HG03565 (cell line): Measurements from ENCODE around the gene DNLZ.
"Not testable (repeated sequence)": the region's sequence is repeated elsewhere in the genome, so short reads cannot be mapped to it uniquely, and the experiment has no call there.

Source experiments
- ATAC-seq: cut with Tn5 transposase; IDR thresholded peaks from one replicate; pipeline ENCODE4 v1.9.1; 2021; ENCODE audit warnings: mild to moderate bottlenecking, moderate library complexity; ENCODE audit not compliant: unreplicated experiment

Gene DNLZ

DNA sequence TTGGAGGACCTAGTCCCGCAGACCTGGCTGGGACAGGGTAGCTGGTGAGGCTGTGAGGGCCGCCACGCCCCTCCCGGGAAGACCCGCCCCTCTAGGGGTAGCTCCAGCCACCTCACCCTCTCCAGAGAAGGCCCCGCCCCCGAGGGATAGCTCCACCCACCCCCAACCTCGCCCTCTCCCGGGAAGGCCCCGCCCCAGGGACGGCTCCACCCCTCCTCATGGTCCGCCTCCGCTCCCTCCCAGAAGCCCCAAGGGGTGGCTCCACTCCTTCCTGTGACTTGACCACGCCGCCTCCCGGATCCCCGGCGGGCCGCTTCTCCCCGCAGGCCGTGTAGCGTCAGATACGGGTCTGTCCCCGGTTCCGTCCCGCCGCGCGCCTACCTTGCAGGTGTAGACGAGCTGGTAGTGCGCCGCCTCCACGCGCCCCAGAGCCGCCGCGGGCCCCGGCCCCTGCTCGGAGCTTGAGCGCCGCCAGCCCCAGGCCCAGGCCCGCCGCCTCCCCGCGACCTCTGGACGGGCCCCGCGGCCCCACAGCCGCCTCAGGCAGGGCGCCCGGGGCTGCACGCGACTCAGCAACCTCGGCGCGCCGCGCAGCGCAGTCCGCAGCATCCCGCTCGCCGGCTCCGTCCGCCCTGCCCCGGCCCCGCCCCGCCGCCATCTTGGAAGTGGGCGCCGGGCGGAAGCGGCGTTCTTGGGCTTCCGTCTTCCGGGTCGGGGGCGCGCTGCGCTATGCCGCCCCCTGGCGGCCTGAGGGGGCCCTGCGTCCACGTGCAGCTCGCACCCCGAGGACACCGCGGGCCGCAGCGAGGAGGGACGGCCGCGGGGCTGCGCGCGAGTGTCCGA is at the start of gene DNLZ:
Gene DNLZ (minus strand): TSS at position 639 of the 843 bp plus-strand sequence. CDS start 30 bp downstream, at position 609.
- ATAC-seq = peak; percentile 56

DNA sequence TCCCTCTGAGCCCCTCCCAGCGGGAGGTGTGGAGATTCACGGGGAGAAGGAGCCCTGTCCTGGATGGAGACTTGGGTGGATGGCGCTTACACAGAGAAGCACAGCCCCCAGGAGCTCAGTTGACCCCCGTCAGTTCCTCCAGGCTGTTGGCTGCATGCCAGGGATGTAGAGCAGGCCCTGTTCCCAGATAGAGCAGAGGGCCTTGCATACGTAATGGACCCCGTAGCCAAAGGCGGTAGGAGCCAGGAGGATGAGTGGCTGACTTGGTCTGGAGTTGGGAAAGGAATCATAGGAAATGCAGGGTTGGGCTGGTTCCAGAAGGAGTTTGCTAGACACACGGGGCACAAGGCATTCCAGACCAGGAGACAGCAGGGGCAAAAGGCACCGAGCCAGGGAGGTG is 49.4 kb upstream of the DNLZ start:
- ATAC-seq = no peak

DNA sequence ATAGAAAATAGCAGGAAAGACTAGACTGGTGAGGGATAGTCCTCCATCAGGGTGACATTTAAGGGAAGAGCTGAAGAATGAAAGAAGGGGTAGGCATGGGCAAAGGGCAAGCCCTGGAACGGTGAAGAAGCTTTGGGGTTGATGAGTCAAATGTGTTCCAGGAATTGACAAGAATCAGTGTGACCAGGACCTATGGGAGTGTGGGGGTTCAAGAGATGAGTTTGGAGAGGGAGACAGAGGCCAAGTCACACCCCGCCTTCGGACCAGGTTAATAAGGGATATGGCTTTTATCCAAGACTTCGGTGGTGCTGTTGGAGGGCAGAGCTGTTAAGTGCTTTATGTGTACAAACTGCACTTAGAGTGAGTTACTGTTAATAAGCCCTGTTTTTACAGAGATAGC is 47.8 kb upstream of the DNLZ start:
- no peak for ATAC-seq

DNA sequence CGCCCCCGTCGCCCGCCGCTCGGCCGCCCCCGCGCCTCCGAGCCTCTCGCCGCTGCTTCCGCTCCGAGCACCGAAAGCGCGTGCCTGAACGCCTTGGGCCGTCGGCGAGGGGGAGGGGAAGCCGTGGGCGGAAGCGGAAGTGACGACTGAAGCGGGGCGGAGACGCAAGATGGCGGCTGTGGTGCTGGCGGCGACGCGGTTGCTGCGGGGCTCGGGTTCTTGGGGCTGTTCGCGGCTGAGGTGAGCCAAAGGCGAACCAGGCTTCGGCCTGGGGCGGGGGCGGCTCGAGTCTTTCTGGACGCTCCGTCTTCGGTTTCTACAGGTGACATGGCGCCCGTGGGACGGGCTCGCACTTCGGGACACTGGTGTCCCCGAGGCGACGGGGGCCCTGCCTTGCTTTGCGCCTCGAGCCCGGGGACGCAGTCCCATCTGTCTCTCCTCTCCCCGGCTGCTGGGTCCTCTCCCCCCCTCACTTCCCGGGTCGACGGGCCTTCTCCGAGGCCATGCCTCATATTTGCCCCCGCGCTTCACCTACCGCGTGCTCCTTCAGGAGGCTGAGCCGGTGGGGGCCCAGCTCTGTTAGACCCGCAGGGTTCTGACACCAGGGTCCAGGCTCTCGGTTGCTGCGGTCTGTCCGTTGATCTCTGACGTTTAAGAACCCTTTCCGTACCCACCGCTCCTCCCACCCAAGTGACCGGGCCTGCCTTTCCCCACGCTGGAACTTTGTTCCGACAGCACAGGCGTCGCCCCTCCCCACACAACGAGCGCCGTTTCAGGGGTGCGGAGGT is 47.1 kb upstream of the DNLZ start, which contains the start of the genes ENTR1 and PMPCA:
Gene ENTR1 (minus strand): TSS at position 115 of the 788 bp plus-strand sequence. CDS start 217 bp downstream, outside the sequence.
Gene PMPCA (plus strand): TSS at position 159 of the 788 bp plus-strand sequence. CDS start 11 bp downstream, at position 170.
- peak; percentile 77 for ATAC-seq

DNA sequence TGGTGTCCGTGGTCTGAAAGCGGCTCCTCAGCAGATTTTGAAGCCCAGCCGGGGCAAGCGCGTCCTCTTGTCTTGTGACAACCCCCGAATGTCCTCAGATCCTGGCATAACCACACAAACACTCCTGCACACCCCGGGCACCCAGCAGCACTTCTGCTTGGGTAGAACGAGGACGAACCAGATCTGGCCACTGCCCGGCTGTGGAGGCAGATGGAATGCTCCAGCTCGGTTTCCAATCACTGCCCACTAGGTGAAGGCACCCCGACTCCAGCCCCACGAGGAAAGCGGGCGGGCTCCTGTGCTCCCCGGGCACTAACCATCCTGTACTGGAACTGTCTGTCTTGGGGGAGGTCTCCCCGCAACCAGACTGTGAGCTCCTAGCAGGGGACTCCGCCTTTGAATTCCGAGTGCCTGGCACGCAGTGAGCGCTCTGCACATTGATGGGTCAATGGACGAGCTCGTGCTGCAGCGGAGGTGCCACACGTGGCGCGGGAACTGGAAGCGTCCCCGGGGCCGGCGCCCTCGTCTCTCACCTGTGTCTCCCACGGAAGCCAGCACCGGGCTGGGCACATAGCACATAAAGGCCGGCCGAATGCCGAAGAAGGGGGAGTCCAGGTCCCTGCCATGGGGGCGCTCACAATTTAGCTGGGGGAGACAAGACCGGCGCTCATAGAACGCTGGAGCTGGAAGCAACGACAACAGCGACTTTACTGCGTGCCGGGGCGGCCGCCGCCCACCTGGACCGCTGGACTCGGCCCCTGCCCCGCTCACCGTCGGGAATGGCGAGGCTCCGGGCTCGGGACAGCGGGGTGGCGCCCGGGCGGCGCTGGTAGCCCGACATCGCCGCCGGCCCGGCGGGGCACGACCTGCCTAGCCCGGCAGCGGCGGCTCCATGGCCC is 46.3 kb upstream of the DNLZ start:
- ATAC-seq = peak; percentile 11

DNA sequence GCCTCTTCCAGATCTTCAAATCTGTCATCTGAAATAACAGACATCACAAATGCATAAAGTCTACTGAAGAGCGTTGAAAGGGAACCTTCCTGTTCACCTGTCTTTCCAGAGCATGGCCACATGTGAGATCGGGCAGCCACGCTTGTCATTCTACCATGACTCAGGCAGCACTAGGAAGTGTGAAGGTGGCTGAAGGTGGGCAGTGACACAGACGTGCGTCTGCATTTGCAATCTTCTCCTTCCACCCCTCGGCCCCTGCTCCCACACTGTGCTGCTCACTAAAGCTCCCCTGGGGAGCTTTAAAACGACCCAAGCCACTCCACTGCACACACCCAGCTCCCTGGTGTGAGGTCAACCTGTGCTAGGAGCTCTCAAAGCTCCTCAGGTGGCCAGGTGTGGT is 44.4 kb upstream of the DNLZ start:
- no peak for ATAC-seq

DNA sequence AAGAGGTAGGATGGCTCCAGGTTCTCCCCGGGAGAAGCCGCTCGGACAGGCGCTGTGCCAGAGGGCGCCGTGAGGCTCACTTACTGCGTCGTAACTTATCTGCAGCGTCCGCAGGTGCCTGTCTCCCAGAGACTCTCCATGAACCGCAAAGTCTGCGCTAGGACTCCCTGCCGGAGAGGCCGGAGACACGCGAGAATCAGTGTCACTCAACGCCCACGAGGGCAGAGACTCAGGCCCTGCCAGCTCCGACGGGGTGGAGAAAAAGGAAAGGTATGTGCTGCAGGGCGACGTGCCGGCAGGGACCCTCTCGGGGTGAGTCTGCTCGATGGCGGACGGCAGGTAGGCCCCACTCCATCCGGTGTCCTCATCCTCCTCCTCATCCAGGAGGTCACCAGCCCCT is 43.5 kb upstream of the DNLZ start:
- not testable (repeated sequence) for ATAC-seq

DNA sequence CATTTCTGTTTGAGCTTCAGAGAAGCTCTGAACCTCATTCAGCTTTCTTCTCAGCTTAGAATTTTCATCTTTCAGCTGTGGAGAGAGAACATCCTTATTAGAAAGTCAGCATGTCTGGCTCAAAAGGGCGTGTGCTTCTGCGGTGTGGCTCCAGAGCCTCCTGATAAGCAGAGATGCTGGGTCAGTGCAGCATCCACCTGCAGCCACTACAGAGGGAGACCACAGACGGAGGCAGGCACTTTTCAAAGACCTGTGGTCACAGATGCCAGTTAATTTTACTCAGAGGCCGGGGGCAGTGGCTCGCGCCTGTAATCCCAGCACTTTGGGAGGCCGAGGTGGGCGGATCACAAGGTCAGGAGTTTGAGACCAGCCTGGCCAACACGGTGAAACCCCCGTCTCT is 42.4 kb upstream of the DNLZ start:
- ATAC-seq = not testable (repeated sequence)

DNA sequence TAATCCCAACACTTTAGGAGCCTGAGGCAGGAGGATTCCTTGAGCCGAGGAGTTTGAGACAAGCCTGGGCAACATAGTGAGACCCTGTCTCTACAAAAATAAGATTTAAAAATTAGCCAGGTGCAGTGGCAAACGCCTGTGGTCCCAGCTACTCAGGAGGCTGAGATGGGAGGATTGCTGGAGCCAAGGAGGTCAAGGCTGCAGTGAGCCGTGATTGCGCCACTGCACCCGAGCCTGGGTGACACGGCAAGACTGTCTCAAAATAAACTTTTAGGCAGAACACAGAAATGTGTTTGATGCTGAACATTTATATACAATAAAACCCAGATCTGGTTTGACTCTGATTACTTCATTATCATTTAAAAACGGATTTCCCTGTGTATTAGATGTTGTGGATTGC is 41.9 kb upstream of the DNLZ start:
- no peak for ATAC-seq

DNA sequence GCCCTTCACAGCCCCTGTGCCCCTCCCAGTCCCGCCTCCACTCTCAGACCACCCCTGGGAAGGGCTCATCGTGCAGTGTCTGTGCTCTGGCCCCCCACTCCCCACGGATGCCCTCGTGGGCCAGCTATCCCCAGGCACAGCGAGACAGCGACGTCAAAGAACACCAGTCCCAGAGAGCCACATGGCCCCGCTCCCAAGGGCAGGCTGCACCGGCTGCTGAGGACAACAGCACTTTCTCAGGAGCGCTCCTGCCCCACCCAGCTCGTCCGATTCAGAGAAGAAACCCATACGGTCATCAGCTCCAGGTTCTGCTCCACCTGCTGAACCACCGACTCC is 41.2 kb upstream of the DNLZ start:
- no peak for ATAC-seq

DNA sequence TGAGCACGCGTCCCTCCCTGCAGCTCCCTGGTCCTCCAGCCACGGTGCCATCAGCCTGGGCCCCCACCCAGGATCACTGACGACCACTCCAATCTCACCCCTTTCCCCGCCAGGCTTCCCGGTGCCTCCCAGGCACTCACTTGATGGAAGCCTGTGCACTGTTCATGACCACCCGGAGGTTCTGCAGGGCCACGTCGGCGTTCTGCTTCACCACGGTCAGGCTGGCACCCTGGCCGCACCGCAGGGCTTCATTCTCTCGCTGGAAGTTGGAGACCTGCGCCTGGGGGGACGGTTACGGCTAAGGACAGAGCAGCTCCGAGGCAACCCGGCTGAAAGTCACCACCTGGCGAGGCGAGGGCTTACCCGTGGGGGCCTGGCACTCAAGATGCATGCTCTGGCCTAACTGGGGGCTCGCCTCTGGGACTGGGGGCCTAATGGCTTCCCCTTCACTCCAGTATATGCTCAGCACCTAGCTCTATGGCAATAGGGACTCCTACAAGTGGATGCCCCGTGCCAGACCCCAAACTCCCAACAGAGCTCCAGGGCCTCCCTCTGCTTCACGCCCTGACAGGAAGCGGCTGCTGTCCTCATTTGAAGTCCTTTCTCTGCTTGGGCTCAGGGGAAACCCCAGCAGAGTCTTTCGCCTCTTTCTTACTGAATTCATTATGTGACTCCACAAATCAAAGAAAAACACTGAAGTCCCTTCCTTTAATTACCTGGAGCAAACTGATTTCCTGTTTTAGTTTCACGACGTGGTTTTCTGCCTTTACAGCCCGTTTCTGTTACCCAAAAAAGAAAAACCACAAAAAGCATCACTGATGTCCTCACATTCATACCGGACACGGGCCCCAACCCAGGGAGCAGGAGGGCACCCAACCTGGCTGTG is 40.6 kb upstream of the DNLZ start:
- ATAC-seq = no peak

DNA sequence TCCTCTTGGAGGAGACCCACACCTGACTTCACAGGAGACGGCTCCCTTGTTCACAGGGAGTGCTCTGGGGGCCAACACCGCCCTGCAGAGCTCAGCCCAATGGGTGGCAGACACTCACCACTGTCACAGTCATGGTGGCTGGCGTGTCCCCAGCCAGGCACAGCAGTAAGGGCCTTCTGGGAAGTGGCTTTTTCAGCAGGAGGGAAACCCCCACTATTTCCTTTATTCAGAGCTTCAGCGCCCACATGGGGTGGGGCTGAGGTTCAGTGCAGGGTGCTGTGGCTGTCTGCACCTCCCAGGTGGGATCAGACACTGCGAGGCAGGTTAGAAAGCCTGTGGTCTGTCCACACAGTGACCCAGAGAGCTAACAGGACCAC is 40.0 kb upstream of the DNLZ start:
- ATAC-seq = no peak

DNA sequence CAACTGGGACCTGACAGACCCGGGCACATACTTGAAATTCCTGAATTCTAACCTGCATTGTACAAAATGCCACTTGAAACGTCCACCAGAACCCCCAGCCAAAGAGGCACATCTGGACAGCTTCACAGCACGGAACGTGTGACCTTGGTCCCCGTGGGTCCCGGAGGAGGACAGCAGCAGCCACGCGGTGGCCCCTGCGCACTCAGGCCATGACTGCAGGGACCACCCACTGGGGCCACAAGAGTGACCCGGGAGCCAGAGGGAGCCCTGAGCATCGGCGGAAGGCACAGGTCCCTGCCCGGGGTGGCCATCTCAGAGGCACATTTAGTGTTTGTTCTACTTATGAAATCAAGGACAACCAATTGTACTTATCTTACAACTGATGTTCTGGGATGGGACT is 38.5 kb upstream of the DNLZ start:
- ATAC-seq = no peak

DNA sequence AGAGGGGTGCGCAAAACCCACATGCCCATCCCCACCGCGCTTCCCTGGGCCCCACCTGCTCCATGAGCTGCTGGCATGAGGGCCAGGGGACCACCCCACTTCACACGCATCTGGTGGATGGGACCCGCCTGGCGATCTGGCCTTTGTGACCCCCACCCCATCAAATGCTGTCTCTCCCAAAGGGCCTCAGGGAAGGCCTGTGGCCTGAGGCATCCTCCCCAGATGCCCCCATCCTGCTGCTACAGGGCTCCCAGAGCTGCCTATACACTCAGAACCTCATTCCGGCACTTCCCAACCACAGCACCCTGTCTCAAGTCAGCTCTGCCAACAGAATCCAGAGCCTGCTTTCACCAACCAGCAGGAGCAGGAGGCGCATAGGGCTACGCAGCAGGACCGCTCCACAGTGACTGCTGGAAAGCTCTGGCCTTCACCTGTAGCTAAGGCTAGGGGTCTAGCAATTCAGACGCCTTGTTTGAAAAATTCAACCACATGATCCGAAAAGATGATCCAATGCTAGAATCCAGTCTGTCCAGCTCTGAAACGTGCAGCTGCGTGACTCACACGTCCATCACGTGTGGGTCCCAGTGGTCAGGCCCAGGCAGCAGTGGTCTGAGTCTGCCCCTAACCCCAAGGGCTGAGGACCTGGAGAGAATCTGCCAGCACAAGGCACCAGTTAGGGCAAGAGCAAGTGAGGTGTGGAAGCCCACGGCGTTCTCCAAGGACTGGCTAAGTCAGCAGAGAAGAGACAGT is 37.8 kb upstream of the DNLZ start:
- no peak for ATAC-seq

DNA sequence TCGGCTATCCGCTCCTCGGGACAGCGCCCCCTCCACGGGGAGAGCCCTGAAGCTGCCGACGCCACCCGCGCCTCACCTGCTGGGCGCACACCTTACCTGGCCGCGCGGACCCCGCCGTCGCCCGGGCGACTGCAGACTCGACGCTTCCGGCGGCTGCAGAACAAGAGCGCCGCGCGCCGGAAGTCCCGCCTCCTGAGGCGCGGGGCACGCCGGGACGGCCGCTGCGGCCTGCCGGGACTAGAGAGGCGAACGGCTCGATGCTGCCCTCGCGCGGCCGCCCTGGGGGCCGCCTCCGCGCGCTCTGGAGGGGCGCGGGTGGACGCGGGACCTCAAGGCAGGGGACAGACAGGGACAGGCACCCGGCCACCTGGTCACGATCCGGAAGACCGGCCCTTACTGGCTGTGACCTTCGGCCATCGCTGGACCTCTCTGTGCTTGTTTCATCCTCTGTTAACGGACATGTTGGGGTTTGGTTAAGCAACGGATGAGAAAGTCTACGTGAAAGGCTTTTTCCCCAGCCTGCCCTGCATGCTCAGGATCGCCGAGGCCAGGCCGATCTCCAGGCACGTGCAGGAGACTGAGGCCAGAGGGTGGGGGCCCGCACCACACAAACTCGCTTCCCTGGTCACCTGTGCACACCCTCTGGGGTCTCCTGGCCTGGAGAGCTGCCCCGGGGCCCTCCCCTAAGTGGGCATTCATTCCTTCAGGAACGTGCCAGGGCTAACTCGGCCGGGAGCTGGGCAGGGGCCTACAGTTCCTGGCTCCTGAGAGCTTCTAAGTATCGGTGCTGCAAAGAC is 36.7 kb upstream of the DNLZ start, which contains the start of gene SNAPC4:
Gene SNAPC4 (minus strand): TSS at position 133 of the 797 bp plus-strand sequence. CDS start 1,742 bp downstream, outside the sequence.
- peak; percentile 75 for ATAC-seq

DNA sequence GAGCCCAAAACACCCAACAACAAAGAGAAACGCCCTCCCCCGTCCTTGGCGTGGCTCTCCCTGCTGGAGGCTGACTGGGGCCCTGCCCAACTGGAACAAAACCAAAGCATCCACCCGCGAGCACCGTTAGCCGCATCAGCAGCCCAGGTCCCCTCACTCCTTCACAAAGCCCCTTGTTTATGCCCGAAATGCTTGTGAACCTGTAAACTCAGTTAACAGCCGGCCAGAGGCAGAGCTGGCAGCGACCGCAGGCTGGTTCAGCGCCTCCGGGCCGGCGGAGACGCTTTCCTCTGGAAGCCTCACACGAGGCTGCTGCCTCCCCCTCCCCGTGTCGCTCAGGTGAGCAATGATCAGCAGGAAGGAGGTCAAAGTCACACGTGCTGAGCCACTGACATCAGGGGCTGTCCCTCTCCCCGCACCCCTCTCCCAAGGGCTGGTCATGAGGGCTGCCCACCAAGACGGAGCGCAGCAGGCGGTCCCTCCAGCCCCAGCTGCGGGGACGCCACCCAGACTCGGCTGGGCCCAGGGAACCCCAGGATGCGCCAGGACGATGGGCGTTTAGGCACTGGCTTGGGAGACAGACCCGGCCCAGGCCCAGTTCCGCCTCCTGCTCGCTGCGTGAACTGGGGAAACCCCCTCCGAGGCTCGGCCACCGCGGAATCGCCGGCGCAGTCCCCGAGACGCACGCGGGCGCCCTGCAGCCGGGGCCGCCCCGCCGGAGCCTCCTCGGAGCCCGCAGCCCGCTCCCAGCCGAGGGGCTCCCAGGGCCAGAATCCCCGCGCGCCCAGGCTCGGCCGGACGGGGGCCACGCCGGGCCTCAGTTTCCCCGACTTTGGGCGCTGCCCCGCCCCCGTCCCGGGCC is 35.9 kb upstream of the DNLZ start:
- ATAC-seq = peak; percentile 12

DNA sequence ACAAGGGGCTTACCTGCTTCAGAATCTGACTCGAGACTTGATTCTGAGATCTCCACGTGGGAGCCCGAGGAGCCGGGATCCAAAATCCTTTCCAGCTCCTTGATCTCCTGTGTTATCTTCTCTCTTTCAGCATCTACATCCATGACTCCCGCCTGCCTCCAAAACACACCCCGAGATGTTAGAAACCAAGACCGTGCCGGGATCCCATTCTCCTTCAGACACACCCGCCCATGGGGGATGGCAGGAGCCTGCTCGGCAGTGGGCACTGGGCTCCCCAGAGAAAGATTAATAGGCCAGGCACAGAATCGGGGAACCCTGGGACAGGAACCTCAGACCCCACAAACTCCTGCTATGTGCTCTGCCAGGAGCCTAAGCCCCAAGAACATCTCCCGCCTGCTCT is 34.7 kb upstream of the DNLZ start:
- no peak for ATAC-seq
